Stimulated activated naive CD8-positive, alpha-beta T cell treated with anti-CD3 and anti-CD28 coated beads, Interleukin-15, Interleukin-2, amounts not matched to agents 100 U/mL and 50 U/mL, for 24 hours (primary cell): ENCODE data around the gene TBC1D24.

Experiments used
- ATAC-seq: fragments of 150-1000 bp; cut with Tn5 transposase; one replicate; pipeline ENCODE4 v1.10.0; 2021
- DNase-seq: peaks from one replicate; pipeline ENCODE4 v3.0.0; 2021

Gene TBC1D24

DNA sequence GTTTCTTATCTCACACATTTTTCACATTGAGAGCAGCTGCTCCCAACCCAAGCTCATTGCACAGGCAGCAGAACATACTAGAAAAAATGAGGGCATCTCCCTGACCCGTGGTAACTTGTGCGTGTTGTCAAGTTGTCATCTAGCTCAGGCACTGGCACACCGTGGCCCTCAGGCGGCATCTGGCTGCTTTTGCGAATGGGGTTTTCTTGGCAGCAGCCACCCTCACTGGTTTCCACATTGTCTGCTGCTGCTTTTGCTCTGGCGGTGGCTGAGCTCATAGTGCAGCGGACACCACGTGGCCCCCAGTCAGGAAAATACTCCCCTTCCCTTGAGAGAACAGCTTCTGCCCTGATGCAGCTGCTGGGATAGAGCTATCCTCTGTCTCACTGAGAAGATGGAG is 24.4 kb upstream of the TBC1D24 start:
- no peak for ATAC-seq
- no peak for DNase-seq

GRCh38 chr16:2450975-2451381 is 23.9 kb upstream of the TBC1D24 start:
- ATAC-seq (no peak), DNase-seq (no peak)

DNA sequence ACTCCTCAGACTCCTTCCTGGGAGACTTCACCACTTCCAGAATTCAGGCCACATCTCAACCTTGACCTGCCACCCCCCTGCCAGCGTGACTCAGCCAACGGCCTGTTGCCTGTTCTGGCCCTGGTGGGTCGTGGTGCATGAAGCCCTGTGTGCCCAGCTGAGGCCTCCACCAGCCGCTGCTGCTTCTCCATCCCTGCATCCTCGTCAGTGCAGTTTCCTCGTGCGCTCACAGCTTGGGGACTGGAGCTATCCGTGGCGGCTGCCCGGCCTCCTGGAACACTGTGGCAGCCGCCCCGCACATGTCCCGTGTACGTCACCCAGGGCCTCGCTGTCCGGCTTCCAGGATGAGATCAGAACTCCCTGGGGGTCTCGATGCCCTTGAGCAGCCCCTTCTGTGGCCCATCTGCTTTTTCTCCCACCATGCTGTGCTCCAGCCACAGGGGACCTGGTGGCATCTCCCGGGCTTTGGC is 23.0 kb upstream of the TBC1D24 start:
- ATAC-seq, result no peak
- DNase-seq, result no peak

- no peak for ATAC-seq
Measured at GRCh38 chr16:2452650-2453049, 22.3 kb upstream of the TBC1D24 start.

GRCh38 chr16:2455081-2455845 is 19.7 kb upstream of the TBC1D24 start:
- ATAC-seq (no peak), DNase-seq (no peak)

More at GRCh38 chr16:2452650-2453049, 22.3 kb upstream of the TBC1D24 start:
- no peak for DNase-seq

DNA sequence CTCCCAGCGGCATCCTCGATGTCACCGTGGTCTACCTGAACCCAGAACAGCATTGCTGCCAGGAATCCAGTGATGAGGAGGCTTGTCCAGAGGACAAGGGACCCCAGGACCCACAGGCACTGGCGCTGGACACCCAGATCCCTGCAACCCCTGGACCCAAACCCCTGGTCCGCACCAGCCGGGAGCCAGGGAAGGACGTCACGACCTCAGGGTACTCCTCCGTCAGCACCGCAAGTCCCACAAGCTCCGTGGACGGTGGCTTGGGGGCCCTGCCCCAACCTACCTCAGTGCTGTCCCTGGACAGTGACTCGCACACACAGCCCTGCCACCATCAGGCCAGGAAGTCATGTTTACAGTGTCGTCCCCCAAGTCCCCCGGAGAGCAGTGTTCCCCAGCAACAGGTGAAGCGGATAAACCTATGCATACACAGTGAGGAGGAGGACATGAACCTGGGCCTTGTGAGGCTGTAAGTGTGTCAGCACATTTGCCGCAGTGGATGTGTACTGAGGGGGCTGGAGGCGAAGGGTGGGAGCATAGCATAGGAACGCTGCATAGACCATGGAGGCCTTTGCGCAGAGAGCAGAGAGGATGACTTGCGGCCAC is 18.3 kb upstream of the TBC1D24 start:
- DNase-seq (no peak), ATAC-seq (no peak)

- ATAC-seq (no peak), DNase-seq (no peak)
Measured at GRCh38 chr16:2457267-2457666, 17.7 kb upstream of the TBC1D24 start.

GRCh38 chr16:2457946-2458345 is 17.0 kb upstream of the TBC1D24 start:
- DNase-seq, result no peak
- ATAC-seq, result no peak

GRCh38 chr16:2458887-2459646 is 15.9 kb upstream of the TBC1D24 start:
- DNase-seq (no peak), ATAC-seq (no peak)

DNA sequence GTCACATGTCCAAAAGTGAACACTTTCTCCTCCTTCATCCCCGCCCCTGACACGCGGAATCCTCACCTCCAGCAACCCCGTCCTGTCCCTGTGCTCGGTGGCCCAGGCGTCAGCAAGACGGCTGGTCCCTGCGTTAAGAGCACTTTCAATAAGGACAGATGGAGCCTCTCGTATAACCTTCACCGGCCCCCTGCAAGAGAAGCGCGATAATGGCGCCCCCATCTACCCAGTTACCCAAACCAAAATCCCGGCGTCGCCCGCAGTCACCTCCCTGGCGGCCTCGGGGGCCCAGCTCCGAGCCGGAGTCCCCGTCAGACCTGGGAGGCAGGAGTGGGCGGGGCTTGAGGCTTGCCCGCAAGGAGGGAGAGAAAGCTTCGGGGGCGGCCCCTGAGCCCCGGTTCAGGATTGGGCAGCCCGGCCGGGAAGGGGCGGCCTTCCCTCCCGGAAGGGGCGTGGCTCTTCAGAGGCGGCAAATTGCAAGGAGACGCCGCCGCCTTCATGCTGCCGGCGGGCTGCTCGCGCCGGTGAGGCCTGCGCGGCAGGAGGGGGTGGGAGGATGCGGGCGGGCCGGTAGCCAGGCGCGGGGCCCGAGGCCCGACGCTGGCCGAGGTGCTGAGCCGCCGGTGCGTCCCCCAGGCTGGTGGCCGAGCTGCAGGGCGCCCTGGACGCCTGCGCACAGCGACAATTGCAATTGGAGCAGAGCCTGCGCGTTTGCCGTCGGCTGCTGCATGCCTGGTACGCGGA is 15.1 kb upstream of the TBC1D24 start, which contains the start of gene TEDC2:
TSS of gene TEDC2 (plus strand) at position 463 of the 744 bp plus-strand sequence. CDS start at position 499, 36 bp downstream.
- DNase-seq, result peak; percentile 99
- peak; percentile 93 for ATAC-seq

DNA sequence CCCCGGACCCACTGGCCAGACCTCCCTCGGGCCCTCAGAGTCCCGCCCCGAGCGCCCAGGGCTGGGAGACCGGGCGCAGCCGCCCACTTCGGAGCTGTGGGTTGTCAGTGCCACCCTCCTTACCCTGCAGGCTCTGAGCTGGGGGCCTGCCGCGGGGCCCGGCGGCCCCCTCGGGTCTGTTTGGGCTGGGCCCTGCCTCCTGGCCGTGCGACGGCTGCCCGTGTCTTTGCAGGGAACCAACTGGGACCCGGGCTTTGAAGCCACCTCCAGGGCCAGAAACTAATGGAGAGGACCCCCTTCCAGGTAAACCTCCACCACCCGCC is 14.6 kb upstream of the TBC1D24 start:
- DNase-seq (no peak), ATAC-seq (no peak)

DNA sequence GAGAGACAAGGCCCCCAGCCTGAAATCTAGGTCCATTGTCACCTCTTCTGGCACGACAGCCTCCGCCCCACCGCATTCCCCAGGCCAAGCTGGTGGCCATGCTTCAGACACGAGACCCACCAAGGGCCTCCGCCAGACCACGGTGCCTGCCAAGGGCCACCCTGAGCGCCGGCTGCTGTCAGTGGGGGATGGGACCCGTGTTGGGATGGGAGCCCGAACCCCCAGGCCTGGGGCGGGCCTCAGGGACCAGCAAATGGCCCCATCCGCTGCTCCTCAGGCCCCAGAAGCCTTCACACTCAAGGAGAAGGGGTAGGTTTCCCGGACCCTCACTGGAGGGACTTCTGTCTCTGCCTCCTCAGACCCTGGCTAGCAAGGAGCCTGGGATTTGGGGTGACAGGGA is 14.0 kb upstream of the TBC1D24 start:
- DNase-seq (no peak), ATAC-seq (no peak)

DNA sequence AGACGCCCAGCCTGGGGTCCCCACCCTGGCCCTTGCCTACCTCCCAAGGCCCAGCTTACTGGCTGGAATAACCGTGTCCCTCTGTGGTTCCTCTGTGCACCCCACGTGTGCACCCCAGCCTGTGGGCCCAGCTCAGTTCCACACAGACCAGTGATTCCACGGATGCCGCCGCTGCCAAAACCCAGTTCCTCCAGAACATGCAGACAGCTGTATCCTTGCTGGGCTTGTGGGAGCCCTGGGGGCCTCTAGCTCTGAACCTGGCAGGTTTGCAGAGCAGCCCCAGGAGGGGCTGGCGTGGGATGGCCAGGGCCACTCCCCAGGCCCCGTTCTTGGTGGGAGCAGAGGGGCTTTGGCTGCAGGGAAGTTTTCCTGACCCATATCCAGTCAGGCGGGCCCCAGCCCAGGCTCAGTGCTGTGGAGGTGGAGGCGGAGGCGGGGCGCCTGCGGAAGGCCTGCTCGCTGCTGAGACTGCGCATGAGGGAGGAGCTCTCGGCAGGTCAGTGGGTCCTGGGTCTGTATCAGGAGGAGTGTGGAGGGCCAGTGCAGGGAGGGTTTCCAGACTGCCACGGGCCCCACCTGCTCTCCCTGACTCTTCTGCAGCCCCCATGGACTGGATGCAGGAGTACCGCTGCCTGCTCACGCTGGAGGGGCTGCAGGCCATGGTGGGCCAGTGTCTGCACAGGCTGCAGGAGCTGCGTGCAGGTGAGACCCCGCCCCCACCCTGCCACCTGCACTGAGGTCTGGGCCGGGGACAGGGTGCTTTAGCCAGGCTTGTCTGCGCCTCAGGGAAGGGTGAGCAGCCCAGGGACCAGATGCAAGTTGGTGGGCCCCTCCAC is 12.7 kb upstream of the TBC1D24 start:
- DNase-seq (no peak), ATAC-seq (no peak)

DNA sequence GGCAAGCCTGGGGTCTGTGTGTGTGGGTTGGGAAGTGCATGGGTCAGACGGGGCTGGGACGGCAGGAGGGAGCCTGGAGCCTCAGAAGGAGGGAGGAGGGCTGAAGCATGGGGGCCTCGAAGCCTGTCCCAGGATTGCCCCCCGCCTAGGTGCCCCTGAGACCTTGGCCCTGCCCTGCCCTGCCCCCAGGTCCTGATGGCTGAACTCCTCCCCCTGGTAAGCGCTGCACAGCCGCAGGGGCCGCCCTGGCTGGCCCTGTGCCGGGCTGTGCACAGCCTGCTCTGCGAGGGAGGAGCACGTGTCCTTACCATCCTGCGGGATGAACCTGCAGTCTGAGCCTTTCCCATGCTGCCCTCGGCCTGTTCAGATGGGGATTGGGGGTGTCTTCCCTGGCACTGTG is 10.6 kb upstream of the TBC1D24 start:
- ATAC-seq (no peak), DNase-seq (no peak)

DNA sequence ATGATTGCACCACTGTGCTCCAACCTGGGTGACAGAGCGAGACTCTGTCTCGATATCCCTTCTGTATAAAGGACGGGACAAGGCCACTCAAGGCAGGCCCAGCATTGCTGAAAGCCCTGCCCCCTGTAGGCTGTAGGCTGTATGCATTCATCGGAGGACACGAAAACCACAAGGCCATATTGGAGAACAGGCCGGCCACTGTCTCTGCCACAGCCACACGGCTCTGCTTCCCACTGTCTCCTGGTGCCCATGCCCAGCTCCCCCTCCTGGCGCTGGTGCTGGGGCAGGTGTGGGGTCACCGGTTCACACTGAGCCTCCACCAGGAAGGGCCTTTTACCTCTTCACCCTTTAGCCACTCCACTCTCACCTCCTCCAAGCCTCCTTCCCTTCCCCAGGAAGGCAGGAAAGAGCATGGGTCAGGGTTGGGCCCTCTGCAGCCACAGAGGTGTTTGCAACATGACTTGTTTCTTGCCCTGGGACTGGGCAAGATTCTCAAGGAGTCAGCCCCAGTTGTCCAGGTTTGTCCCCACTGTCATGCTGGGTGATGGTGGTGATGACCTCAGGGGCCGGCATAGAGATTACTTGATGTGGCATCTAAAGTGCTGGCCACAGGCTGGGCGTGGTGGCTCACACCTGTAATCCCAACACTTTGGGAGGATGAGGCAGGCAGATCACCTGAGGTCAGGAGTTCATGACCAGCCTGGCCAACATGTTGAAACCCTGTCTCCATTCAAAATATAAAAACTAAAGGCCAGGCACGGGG is 9.1 kb upstream of the TBC1D24 start:
- ATAC-seq (no peak), DNase-seq (no peak)

GRCh38 chr16:2466667-2467527 is 8.0 kb upstream of the TBC1D24 start:
- DNase-seq, result peak; percentile 30
- peak; percentile 2 for ATAC-seq

DNA sequence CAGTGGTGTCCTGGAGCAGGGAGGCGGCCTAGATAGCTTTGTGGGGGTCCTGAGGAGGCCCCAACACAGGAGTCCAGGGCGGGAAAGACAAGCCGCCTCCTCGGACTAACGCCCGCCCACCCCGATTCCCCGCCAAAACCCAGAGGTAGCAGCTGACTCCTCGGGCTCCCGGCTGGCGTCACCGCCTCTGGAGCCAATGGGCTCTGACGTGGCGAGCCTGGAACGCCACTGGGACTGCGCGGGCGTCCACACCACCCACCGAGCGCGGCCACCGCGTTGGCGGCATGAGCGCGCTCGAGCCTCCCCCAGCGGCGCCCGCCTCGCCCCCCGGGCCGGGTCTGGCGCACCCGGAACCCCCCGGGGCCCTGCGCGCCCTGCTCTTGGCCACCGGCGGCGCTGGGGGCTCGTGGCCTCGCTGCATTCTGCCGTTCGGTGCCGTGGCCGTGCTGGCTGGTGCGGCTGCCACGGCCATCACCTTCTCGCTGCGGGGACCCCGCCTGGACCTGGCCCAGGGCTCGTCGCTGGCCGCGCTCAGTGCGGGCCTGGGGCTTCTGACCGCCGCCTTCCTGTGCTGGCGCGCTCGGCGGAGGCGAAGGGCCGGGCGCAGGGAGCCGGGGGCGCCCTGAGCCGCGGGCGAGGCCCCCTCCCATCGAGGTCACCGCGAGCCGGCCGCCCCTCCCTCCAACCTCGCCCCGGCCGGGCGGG is 7.2 kb upstream of the TBC1D24 start:
- ATAC-seq (peak; percentile 17), DNase-seq (peak; percentile 48)

DNA sequence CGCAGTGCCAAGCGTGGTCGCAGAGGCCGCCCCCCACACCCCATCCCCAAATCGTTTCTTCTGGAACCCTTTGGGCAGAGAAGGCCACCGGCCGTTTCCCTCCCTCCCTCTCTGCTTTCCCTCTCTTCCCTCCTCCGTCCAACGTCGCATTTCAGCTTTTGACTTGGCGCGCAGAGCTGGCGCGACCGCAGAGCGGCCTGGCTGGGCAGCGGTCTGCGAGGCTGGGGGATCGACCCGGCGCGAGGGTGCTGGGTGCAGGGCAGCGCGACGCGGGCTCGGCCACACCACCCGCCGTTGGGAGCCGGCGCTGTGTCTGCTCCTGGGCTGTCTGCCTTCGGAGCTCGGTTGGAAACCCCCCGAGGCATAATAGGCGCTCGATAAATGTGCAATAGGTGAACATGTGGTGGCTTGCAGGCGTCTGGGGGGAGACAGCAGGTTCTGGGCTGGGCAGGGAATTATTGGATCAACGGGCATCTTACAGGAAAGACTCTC is 6.6 kb upstream of the TBC1D24 start:
- DNase-seq (peak; percentile 40), ATAC-seq (no peak)
